NCI-H1417 (cell line): ENCODE results near the gene C2orf92.

Experiments
- DNase-seq, 3 experiments: peaks; one replicate each; lab custom pipeline; 2025; lab: John Stamatoyannopoulos, UW

C2orf92 gene

GRCh38 chr2:97730245-97730644, 60.7 kb downstream of the C2orf92 start:
- DNase-seq = no peak

- DNase-seq = no peak
Measured at GRCh38 chr2:97731274-97732020, 61.9 kb downstream of the C2orf92 start.

GRCh38 chr2:97732436-97733340, 63.2 kb downstream of the C2orf92 start:
- DNase-seq = no peak

DNA sequence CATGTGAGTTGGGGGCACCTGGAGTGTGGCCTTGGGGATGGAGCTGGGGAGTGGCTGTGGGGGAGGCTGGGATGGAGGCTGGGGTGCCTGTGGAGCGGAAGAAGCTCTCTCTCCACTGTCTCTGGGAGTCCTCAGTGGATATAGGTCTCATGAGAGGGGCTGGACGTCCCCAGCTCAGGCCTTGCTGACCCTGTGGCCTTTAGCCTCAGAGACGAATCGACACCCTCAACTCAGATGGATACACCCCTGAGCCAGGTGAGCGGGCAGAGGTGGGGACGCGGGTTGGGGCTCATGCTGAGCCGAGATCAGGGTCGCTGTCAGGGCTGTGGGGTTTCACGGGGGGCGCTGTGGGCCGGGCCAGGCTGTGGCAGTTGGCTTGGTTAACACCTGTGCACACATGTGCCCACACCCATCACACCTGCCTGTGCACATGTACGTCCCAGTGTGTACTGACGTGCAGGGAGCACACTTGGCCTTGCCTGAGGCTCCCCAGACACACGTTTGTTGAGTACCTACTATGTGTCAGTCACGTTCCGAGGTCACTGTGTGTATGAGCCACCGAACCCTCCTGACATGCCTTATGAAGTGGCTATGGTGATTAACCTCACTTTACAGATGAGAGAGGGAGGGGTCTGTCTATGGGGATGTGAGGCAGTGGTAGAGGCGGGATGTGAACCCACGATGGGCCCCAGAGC, 64.0 kb downstream of the C2orf92 start:
- no peak for DNase-seq

GRCh38 chr2:97734061-97735051, 64.8 kb downstream of the C2orf92 start:
- DNase-seq = no peak

- DNase-seq = no peak
Measured at GRCh38 chr2:97735161-97735561, 65.6 kb downstream of the C2orf92 start.

- no peak for DNase-seq
Measured at GRCh38 chr2:97736185-97736584, 66.7 kb downstream of the C2orf92 start.

DNA sequence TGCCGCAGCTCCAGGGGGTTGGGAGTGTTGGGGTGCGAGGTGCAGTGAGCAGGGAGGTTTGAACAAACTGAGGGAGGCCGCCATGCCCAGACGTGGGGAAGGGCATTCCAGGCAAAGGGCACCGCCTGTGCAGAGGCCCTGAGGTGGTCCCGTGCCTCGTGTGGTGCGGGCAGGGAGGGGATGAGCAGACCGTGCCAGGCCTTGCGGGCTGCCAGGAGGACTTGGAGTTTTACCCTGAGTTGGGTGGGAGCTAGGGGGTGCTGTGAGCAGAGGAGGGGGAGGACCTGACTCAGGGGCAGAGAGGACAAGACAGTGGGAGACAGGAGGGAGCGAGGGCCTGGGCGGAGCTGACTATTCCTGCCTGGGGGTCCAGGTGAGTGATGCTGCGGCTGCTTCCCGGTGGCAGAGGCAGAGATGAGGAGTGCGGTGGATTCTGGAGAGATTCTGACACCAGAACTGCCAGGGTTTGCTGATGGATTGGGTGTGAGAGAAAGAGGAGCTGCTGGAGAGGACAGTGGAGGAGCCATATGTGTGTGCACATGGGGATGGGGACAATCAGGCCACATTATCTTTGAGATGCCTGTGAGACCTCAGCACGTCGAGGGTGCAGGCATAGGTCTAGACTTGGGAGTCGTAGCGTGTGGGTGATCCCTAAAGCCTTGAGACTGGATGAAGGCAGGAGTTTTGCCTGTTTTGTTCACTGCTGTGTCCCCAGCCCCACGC, 67.3 kb downstream of the C2orf92 start:
- no peak for DNase-seq

DNA sequence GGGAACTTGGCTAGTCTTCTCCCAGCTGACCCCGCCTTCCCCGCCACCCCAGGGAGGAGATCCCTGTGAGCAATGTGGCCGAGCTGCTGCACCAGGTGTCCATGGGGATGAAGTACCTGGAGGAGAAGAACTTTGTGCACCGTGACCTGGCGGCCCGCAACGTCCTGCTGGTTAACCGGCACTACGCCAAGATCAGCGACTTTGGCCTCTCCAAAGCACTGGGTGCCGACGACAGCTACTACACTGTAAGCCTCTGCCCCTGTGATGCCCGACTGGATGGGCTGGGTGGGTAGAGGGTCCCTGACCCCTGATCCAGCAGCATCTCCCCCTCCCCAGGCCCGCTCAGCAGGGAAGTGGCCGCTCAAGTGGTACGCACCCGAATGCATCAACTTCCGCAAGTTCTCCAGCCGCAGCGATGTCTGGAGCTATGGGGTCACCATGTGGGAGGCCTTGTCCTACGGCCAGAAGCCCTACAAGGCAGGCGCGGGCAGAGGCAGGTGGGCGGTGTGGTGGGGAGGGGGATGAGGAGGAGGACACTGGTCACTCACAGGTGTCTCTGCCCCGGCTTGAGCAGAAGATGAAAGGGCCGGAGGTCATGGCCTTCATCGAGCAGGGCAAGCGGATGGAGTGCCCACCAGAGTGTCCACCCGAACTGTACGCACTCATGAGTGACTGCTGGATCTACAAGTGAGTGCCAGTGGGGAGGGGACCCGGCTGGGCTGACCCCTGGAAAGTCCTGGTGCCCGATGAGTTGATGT, 68.1 kb downstream of the C2orf92 start:
- DNase-seq = no peak

DNA sequence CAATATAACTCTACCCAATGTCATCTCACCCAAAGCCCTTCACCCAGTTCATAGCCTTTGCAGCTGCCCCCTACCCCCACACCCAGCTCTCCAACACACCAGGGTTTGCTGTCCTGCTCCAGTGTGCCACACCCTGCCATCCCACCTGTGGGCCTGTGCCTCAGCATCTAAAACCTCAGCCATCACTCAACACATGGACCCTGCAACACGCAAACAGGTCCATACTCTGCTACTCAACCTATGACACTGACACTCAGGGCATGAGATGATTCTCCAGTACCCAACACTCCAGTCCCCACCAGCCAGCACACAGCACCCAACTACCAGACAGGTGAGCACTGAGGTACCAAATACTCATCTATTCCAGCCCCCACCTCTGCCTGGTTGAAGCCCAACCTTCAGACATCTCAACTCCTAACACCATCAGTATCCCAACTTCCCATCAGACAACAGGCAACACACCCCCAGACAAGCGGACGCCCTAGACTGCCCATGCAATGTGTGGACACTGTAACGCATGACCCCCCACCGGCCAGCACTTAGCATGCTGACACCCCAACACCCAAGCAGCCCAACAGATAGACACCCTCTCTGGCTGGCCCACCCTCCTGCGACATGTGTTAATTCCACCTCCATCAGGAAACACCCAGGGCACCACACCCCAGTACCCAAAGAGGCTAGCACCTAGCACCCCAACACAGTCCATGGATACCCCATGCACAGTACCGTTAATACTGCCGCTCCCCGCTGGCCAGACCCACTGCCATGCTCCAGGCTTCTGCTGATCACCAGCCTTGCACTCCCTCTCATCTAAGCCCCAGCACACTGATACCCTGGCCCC, 68.9 kb downstream of the C2orf92 start:
- DNase-seq = no peak

- DNase-seq = no peak
Measured at GRCh38 chr2:97739020-97739892, 69.7 kb downstream of the C2orf92 start.

DNA sequence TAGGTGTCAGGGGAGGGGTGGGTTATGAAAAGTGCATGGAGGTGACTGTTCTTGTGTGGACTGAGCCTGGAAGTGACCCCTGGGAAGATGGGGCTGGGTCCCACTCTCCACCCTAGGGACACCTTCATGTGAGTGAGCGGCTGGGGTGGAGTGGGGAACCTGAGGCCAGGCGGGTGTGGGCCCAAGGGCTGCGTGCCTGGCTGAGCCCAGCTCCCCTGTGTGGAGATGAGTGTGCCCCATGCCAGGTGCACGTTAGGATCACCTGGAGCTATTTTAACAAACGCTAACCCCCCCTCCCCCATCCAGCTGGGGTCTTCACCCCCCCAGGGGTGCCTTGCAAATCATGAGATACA, 70.4 kb downstream of the C2orf92 start:
- peak; percentile 20 to 87 (median 65) for DNase-seq

- peak; percentile 94 to 99 (median 98) for DNase-seq
Measured at GRCh38 chr2:97740590-97741182, 71.2 kb downstream of the C2orf92 start.

GRCh38 chr2:97741251-97741650, 71.7 kb downstream of the C2orf92 start:
- no peak for DNase-seq

GRCh38 chr2:97741686-97742085, 72.2 kb downstream of the C2orf92 start:
- peak in 2 of 3 experiments; percentile 50 to 61 for DNase-seq

- peak in 1 of 3 experiments; percentile 39 for DNase-seq
Measured at GRCh38 chr2:97742381-97742847, 72.9 kb downstream of the C2orf92 start.

GRCh38 chr2:97743913-97744312, 74.4 kb downstream of the C2orf92 start:
- no peak for DNase-seq
